HG03280 (cell line): ENCODE results near the gene ABO.
"Not testable (repeated sequence)": the region's sequence is repeated elsewhere in the genome, so short reads cannot be mapped to it uniquely, and the experiment has no call there.

Experiments used
- ATAC-seq: cut with Tn5 transposase; IDR thresholded peaks from one replicate; pipeline ENCODE4 v1.9.1; 2021; ENCODE audit warnings: mild to moderate bottlenecking, moderate library complexity; ENCODE audit not compliant: unreplicated experiment

The ABO gene

GRCh38 chr9:133246991-133247390 is 28.0 kb downstream of the ABO start:
- ATAC-seq = no peak

GRCh38 chr9:133246562-133246961 is 28.4 kb downstream of the ABO start:
- no peak for ATAC-seq

GRCh38 chr9:133242991-133243390 is 32.0 kb downstream of the ABO start:
- ATAC-seq = no peak

GRCh38 chr9:133242241-133242640 is 32.8 kb downstream of the ABO start:
- no peak for ATAC-seq

GRCh38 chr9:133239533-133240090 is 35.4 kb downstream of the ABO start:
- no peak for ATAC-seq

- no peak for ATAC-seq
Observed at GRCh38 chr9:133238851-133239532, 36.0 kb downstream of the ABO start.

GRCh38 chr9:133238272-133238850 is 36.6 kb downstream of the ABO start:
- no peak for ATAC-seq

- no peak for ATAC-seq
Observed at GRCh38 chr9:133237035-133237731, 37.8 kb downstream of the ABO start.

- not testable (repeated sequence) for ATAC-seq
Observed at GRCh38 chr9:133236291-133237034, 38.5 kb downstream of the ABO start.

GRCh38 chr9:133235549-133236222 is 39.3 kb downstream of the ABO start:
- no peak for ATAC-seq

- ATAC-seq = no peak
Observed at GRCh38 chr9:133234577-133235322, 40.3 kb downstream of the ABO start.

- ATAC-seq = no peak
Observed at GRCh38 chr9:133233681-133234432, 41.1 kb downstream of the ABO start.

- not testable (repeated sequence) for ATAC-seq
Observed at GRCh38 chr9:133231934-133232568, 43.0 kb downstream of the ABO start.

- ATAC-seq = not testable (repeated sequence)
Observed at GRCh38 chr9:133230514-133230913, 44.5 kb downstream of the ABO start.

- ATAC-seq = no peak
Observed at GRCh38 chr9:133230093-133230492, 44.9 kb downstream of the ABO start.

- not testable (repeated sequence) for ATAC-seq
Observed at GRCh38 chr9:133228474-133229193, 46.4 kb downstream of the ABO start.

GRCh38 chr9:133227996-133228395 is 47.0 kb downstream of the ABO start:
- ATAC-seq = not testable (repeated sequence)

GRCh38 chr9:133227242-133227860 is 47.6 kb downstream of the ABO start:
- no peak for ATAC-seq
